Suprapubic skin (tissue), 4 donors: ENCODE measurements around the gene CLIC3.

Experiments
- EP300 ChIP-seq: sonication (generic); formaldehyde crosslinking; IDR thresholded peaks from one replicate; pipeline ENCODE4 v1.6.1; 2017; ENCODE audit warnings: antibody characterized with exemption
- POLR2A ChIP-seq, 2 donors: fragments of 450-650 bp; IDR thresholded peaks; one replicate each; pipeline ENCODE4 v1.6.1; 2017; ENCODE audit warnings: antibody characterized with exemption in 2 of 2, mild to moderate bottlenecking in 2 of 2, moderate library complexity in 2 of 2
- POLR2AphosphoS5 ChIP-seq, 3 donors: sonication (generic); formaldehyde crosslinking; IDR thresholded peaks; one replicate each; pipeline ENCODE4 v1.6.1; 2017; ENCODE audit warnings: antibody characterized with exemption in 3 of 3
- TF ChIP-seq, protein P1 (sequence below), 2 donors: fragments of 200-600 bp in 1 of 2; fragments of 450-650 bp in 1 of 2; sonication (generic) in 1 of 2; IDR thresholded peaks; one replicate each; pipeline ENCODE4 v1.5.1; 2016 to 2019; ENCODE audit warnings: antibody characterized with exemption in 2 of 2, mild to moderate bottlenecking in 1 of 2, moderate library complexity in 1 of 2

DNA sequence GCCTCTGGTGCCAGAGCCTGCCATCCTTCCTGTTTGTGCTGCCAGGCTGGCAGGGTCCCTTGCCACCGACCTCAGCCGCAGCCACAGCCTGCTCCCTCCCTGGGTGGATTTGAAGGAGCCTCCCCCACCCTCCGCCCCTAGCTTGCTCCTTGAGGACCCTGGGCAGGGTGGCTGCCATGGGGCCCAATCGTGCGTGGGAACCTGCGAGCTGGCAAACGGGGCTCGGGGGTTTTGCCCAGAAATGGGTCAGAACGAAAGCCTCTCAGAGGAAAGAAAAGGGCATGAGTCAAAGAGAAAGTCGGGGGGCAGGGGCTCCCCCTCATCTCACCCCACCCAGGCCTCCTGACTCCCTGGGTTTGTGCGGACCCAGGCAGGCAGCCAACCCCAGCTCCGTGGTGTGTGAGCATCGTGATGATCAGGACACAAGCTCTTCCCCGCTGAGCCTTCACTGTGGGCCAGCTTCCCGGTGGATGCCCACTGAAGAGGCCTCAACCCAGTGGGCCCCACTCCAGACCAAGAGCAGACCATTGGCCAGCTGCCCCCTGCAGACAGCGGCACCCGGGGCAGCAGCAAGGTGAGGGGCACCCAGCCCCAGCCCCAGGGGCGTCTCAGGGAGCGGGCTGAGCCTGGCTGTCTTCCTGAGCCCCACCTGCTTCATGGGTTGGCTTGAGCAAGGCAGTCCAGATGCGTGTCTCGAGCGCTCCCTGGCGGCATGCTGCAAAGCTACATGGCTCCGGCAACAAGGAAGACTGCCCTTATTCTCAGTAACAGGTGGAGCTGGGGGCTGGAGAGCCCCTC lies 38.5 kb upstream of the CLIC3 start:
- TF ChIP-seq, protein P1, sequence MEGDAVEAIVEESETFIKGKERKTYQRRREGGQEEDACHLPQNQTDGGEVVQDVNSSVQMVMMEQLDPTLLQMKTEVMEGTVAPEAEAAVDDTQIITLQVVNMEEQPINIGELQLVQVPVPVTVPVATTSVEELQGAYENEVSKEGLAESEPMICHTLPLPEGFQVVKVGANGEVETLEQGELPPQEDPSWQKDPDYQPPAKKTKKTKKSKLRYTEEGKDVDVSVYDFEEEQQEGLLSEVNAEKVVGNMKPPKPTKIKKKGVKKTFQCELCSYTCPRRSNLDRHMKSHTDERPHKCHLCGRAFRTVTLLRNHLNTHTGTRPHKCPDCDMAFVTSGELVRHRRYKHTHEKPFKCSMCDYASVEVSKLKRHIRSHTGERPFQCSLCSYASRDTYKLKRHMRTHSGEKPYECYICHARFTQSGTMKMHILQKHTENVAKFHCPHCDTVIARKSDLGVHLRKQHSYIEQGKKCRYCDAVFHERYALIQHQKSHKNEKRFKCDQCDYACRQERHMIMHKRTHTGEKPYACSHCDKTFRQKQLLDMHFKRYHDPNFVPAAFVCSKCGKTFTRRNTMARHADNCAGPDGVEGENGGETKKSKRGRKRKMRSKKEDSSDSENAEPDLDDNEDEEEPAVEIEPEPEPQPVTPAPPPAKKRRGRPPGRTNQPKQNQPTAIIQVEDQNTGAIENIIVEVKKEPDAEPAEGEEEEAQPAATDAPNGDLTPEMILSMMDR (IDR thresholded peaks at IDR 0.05): peak; percentile 69 to 85
- TF ChIP-seq POLR2A (IDR thresholded peaks at IDR 0.05): no peak
- no peak for TF ChIP-seq POLR2AphosphoS5 (IDR thresholded peaks at IDR 0.05)
- no peak for TF ChIP-seq EP300
